ENCODE measurements around the gene GRIK4. TPM values are rescaled to one million over a fixed set of nuclear protein-coding genes. Genes with fewer than 3 reads are reported as not detected.

The GRIK4 gene
- total and polyA plus RNA-seq, 2 experiments from 2014 or later: not detected

- no peaks in the 10 kb centered on the region for H3K36me3 ChIP-seq (ENCODE audit: low read depth)
- DNase-seq: no peak
- no peaks in the 10 kb centered on the region for H3K79me2 ChIP-seq (ENCODE audit: insufficient read depth)
- H3K4me3 ChIP-seq: no peak overlapping the region
- no peak overlapping the region for H3K4me2 ChIP-seq (ENCODE audit: unreplicated experiment)
- no peaks in the 10 kb centered on the region for H3K9me2 ChIP-seq (ENCODE audit: insufficient read depth)
- H2AFZ ChIP-seq: no peak overlapping the region
- in situ Hi-C loops (cut with MboI): no loop called here
- H3F3A ChIP-seq (ENCODE audit: insufficient read depth): no peaks in the 10 kb centered on the region
- H3K4me1 ChIP-seq (ENCODE audit: insufficient read depth): no peaks in the 10 kb centered on the region
- H3K9ac ChIP-seq: no peak overlapping the region
- peaks cover 10% of the 10 kb centered on the region for H3K27me3 ChIP-seq (replicated peaks; ENCODE audit: insufficient read depth)
- WGBS, 2 experiments (ENCODE audit: low coverage in 1 of 2, low lambda C conversion rate in 2 of 2, missing lambda C conversion rate in 2 of 2): 20 to 23% methylated on average over 3 of the region's 3 CpGs
- TF ChIP-seq EZH2 (IDR thresholded peaks at IDR 0.05; ENCODE audit: insufficient read depth, poor library complexity, severe bottlenecking): no peak
- no peak for TF ChIP-seq EZH2phosphoT487 (IDR thresholded peaks at IDR 0.05; ENCODE audit: insufficient read depth, low read depth)
- H3K27ac ChIP-seq: no peak overlapping the region
- H3K9me3 ChIP-seq (ENCODE audit: low read depth): no peaks in the 10 kb centered on the region
- no peaks in the 10 kb centered on the region for H4K20me1 ChIP-seq (ENCODE audit: insufficient read depth)
These were observed 74.5 kb downstream of the GRIK4 start for GRCh38 chr11:120586072-120586471.

GRCh38 chr11:120586728-120587127, 75.2 kb downstream of the GRIK4 start:
- WGBS, 2 experiments (ENCODE audit: low coverage in 1 of 2, low lambda C conversion rate in 2 of 2, missing lambda C conversion rate in 2 of 2): 62 to 70% methylated on average over 7 of the region's 7 CpGs
- Histone ChIP-seq H3K36me3 (ENCODE audit: low read depth) (no peaks in the 10 kb centered on the region), H3K4me2 (ENCODE audit: unreplicated experiment) (no peak overlapping the region), H3K4me3 (no peak overlapping the region), H3K9ac (no peak overlapping the region), H2AFZ (no peak overlapping the region), H3K27me3 (replicated peaks; ENCODE audit: insufficient read depth) (peaks cover 7% of the 10 kb centered on the region), H3K79me2 (ENCODE audit: insufficient read depth) (no peaks in the 10 kb centered on the region), H4K20me1 (ENCODE audit: insufficient read depth) (no peaks in the 10 kb centered on the region), H3K4me1 (ENCODE audit: insufficient read depth) (no peaks in the 10 kb centered on the region), H3K9me2 (ENCODE audit: insufficient read depth) (no peaks in the 10 kb centered on the region), H3K9me3 (ENCODE audit: low read depth) (no peaks in the 10 kb centered on the region), H3K27ac (no peak overlapping the region), H3F3A (ENCODE audit: insufficient read depth) (no peaks in the 10 kb centered on the region)
- TF ChIP-seq EZH2phosphoT487 (IDR thresholded peaks at IDR 0.05; ENCODE audit: insufficient read depth, low read depth) (no peak), EZH2 (IDR thresholded peaks at IDR 0.05; ENCODE audit: insufficient read depth, poor library complexity, severe bottlenecking) (no peak)
- in situ Hi-C loops (cut with MboI): no loop called here
- DNase-seq: no peak

GRCh38 chr11:120587299-120587698, 75.8 kb downstream of the GRIK4 start:
- Histone ChIP-seq H3K4me1 (ENCODE audit: insufficient read depth) (no peaks in the 10 kb centered on the region), H2AFZ (no peak overlapping the region), H3K79me2 (ENCODE audit: insufficient read depth) (no peaks in the 10 kb centered on the region), H4K20me1 (ENCODE audit: insufficient read depth) (no peaks in the 10 kb centered on the region), H3K4me3 (no peak overlapping the region), H3K9me2 (ENCODE audit: insufficient read depth) (no peaks in the 10 kb centered on the region), H3K9me3 (ENCODE audit: low read depth) (no peaks in the 10 kb centered on the region), H3K9ac (no peak overlapping the region), H3F3A (ENCODE audit: insufficient read depth) (no peaks in the 10 kb centered on the region), H3K4me2 (ENCODE audit: unreplicated experiment) (no peak overlapping the region), H3K27ac (no peak overlapping the region), H3K27me3 (replicated peaks; ENCODE audit: insufficient read depth) (peaks cover 7% of the 10 kb centered on the region), H3K36me3 (ENCODE audit: low read depth) (no peaks in the 10 kb centered on the region)
- no peak for DNase-seq
- TF ChIP-seq EZH2phosphoT487 (IDR thresholded peaks at IDR 0.05; ENCODE audit: insufficient read depth, low read depth) (no peak), EZH2 (IDR thresholded peaks at IDR 0.05; ENCODE audit: insufficient read depth, poor library complexity, severe bottlenecking) (no peak)
- 44 to 50% methylated on average over 4 of the region's 4 CpGs for WGBS, 2 experiments (ENCODE audit: low coverage in 1 of 2, low lambda C conversion rate in 2 of 2, missing lambda C conversion rate in 2 of 2)
- in situ Hi-C loops (cut with MboI): no loop called here

- Histone ChIP-seq H3K4me3 (no peak overlapping the region), H3K9me3 (ENCODE audit: low read depth) (no peaks in the 10 kb centered on the region), H3F3A (ENCODE audit: insufficient read depth) (no peaks in the 10 kb centered on the region), H3K4me1 (ENCODE audit: insufficient read depth) (no peaks in the 10 kb centered on the region), H4K20me1 (ENCODE audit: insufficient read depth) (no peaks in the 10 kb centered on the region), H3K9ac (no peak overlapping the region), H3K79me2 (ENCODE audit: insufficient read depth) (no peaks in the 10 kb centered on the region), H3K9me2 (ENCODE audit: insufficient read depth) (no peaks in the 10 kb centered on the region), H3K4me2 (ENCODE audit: unreplicated experiment) (no peak overlapping the region), H3K27me3 (replicated peaks; ENCODE audit: insufficient read depth) (peaks cover 7% of the 10 kb centered on the region), H2AFZ (no peak overlapping the region), H3K36me3 (ENCODE audit: low read depth) (no peaks in the 10 kb centered on the region), H3K27ac (no peak overlapping the region)
- WGBS, 2 experiments (ENCODE audit: low coverage in 1 of 2, low lambda C conversion rate in 2 of 2, missing lambda C conversion rate in 2 of 2): 56 to 59% methylated on average over 11 of the region's 11 CpGs
- no peak for TF ChIP-seq EZH2 (IDR thresholded peaks at IDR 0.05; ENCODE audit: insufficient read depth, poor library complexity, severe bottlenecking)
- TF ChIP-seq EZH2phosphoT487 (IDR thresholded peaks at IDR 0.05; ENCODE audit: insufficient read depth, low read depth): no peak
- no peak for DNase-seq
- in situ Hi-C loops (cut with MboI): no loop called here
These were observed 77.8 kb downstream of the GRIK4 start for GRCh38 chr11:120589376-120589775.

GRCh38 chr11:120590472-120590871, 78.9 kb downstream of the GRIK4 start:
- Histone ChIP-seq H3K9me2 (ENCODE audit: insufficient read depth) (no peaks in the 10 kb centered on the region), H3K4me3 (no peak overlapping the region), H2AFZ (no peak overlapping the region), H4K20me1 (ENCODE audit: insufficient read depth) (no peaks in the 10 kb centered on the region), H3K79me2 (ENCODE audit: insufficient read depth) (no peaks in the 10 kb centered on the region), H3K36me3 (ENCODE audit: low read depth) (no peaks in the 10 kb centered on the region), H3K4me2 (ENCODE audit: unreplicated experiment) (no peak overlapping the region), H3K27me3 (replicated peaks; ENCODE audit: insufficient read depth) (peaks cover 10% of the 10 kb centered on the region), H3F3A (ENCODE audit: insufficient read depth) (no peaks in the 10 kb centered on the region), H3K9ac (no peak overlapping the region), H3K4me1 (ENCODE audit: insufficient read depth) (no peaks in the 10 kb centered on the region), H3K27ac (no peak overlapping the region), H3K9me3 (ENCODE audit: low read depth) (no peaks in the 10 kb centered on the region)
- DNase-seq: peak; percentile 28
- TF ChIP-seq EZH2 (IDR thresholded peaks at IDR 0.05; ENCODE audit: insufficient read depth, poor library complexity, severe bottlenecking) (no peak), EZH2phosphoT487 (IDR thresholded peaks at IDR 0.05; ENCODE audit: insufficient read depth, low read depth) (no peak)
- in situ Hi-C loops (cut with MboI): no loop called here
- WGBS, 2 experiments (ENCODE audit: low coverage in 1 of 2, low lambda C conversion rate in 2 of 2, missing lambda C conversion rate in 2 of 2): 37 to 56% methylated on average over 3 of the region's 3 CpGs
